Measurements from ENCODE around the gene SIL1.
"Not testable (repeated sequence)": the region's sequence is repeated elsewhere in the genome, so short reads cannot be mapped to it uniquely, and the experiment has no call there.

SIL1 gene

DNA sequence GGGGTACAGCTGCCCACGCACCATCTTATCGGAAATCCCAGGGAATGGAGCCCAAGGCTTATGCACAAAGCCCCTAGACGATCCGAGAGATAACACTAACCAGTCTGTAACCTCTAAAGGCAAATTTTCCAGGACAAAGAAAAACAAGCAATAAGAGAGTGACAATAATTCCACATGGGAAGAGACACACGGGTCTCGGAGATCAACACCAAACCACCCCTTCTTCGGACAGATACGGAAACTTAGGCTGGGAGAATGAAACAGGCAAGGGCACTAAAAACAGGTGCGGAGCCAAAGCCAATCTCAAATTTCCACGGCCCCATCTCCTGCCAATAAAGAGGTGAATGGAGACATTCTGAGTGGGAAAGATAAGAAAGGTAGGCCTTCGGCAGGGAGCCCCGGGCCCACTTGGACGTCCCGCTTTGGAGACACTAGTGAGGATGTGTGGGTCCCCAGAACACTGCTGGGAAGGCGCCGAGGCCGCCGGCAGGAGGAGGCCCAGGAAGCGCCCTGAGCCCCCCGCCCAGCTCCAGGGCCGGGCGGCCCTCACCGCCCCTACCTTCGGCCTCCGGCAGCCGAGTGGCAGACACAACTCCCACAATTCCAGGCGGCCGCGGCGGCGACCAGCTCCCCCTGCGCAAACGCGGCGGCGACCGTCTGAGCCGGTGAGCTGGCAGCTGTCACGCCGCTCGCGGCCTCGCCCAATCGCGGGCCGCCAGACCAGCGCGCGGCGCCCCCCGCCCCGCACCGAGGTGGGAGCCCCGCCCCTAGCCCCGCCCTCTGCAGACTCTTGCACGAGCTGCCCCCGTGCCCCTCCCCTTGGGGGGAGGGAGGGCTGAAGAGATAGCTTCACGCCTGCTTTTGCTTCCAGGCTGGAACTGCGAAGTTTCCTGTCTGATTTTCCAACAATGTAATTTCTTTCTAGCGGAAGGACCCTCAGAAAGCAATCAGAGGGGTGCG is at the start of gene SIL1:
Gene SIL1, minus strand, starts transcription at position 659 of the 960 bp plus-strand sequence. CDS start 70,525 bp downstream, outside the sequence.
- peak; percentile 91 to 99 (median 96) for DNase-seq
- intact Hi-C loops (cut with DNase I): loop anchor here (5.0 to 10.0 kb wide), 2 partner anchors 63 to 326 kb away; no protein-coding TSS in a partner anchor

DNA sequence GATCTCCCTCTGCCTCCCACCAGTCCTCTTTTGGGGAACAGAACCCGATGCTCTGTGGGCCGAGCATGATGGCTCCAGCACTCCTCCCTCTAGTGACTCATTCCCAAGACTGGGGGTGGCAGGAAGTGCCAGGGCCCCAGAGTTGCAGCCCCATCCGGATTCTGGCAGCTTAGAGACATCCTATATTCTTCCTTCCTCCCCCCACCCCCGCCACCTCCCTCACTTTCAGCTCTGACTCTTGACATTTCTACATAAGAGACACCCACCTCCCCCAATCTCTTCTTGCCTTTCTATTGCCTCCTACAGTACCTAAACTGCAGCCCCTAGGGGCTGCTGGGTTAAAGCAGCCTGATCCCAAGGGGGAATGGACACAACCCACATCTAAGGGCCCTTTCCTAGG is 48.2 kb upstream of the SIL1 start:
- DNase-seq: peak in 4 of 10 donors; percentile 30 to 87 (median 53)
- intact Hi-C loops (cut with DNase I): no loop called here

DNA sequence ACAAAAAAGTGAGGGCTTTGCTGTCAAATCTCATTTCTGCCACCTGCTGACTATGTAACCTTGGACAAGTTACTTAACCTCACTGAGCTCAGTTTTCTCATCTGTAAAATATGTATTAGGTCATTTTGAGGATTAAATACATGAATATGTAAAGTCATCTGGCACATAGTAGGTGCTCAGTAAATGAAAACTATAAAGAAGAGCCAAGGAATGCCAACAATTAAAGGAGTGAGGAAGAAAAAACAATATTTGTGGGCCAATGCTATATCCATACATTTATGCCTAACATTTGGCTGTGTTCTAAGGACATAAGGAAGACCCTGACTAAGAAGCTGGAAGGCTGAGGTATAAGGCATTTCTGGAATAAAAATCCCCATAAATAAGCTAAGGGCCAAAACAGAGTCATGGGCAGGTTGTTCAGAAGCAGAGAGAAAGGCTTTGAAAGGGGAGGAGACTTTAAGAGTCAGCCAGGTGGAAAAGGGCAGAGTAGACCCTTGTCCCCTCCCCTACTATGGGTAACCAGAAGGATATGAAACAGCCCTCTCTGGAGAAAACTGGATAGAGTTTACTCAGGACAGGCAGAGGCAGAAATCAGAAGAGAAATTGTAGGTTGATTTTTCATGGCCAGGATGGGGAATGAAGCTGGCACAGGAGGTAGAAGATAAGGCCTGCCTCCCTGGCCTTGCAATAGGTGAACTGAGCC is 47.6 kb upstream of the SIL1 start:
- DNase-seq: no peak
- intact Hi-C loops (cut with DNase I): no loop called here

DNA sequence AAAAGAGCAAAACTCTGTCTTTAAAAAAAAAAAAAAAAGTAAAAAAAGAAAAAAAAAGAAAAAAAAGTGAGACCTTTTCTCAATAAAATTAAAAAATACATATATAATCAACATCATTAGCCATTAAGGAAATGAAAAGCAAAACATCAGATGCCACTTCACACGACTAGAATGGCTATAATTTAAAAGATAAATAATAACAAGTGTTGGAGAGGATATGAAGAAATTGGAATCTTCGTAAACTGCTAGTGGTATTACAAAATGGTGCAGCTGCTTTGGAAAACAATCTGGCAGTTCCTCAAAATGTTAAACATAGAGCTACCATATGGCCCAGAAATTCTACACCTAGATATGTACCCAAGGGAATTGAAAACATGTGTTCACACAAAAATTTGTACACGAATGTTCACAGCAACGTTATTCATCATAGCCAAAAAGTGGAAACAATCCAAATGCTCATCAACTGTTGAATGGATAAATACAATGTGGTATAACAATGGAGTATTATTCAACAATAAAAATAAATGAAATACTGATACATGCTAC is 45.3 kb upstream of the SIL1 start:
- intact Hi-C loops (cut with DNase I): no loop called here
- no peak for DNase-seq

DNA sequence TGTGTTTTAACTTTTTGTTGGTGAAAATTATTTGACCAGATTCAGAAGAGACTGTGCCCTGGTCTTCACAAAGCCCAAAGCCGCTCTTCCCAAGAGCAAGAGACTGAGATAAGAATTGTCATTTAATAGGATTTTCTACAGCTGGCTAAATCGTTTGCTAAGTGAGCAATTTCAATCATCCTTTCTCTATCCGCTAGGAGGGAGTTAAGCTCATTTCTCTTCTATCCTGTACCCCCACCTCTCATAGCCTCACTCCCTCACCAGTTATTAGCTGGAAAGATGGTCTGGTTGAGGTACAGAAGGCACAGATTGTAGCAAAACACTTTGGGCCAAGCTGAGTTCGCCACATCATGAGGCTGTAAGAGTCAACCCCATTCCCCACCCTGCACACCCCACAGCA is 43.0 kb upstream of the SIL1 start:
- intact Hi-C loops (cut with DNase I): no loop called here
- no peak for DNase-seq

DNA sequence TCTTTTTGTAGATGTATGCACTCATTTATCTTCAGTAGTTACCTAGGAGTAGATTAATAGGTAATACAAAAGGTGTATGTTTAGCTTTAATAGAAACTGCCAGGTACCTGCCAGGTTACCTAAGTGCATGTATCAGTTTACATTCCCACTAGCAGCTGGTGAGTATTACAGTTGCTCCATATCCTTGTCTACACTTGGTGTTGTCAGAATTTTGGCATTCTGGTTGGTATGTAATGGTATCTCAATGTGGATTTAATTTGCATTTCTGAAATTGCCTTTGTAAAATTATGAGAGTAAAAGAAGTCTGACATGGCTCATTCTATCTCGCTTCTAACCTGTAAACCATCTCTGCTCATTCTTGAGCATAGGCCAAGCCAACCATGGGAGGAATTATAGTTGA is 38.3 kb upstream of the SIL1 start:
- intact Hi-C loops (cut with DNase I): no loop called here
- DNase-seq: no peak

DNA sequence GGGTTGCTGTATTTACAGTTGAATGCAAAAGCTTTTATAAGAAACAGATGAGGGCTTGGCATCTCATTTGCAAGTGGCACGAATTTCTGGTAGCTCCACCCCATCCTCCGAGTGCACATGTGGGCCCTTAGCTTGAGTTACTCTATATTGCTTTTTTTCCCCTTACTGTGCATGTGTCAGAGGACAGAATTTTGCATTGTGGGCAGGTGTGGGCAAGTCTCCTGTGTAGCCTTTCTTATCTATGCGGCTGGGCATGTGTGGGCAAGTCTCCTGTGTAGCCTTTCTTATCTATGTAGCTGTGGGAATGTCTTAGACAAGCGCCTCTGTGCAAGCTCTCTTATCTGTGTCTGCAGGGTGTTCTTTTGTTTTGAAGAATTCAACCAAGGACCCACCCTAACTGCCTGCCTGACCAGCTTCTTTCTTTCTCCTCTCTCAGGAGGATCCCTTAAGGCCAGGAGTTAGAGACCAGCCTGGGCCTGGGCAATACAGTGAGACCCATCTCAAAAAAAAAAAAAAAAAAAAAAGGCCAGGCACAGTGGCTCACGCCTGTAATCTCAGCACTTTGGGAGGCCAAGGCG is 34.1 kb upstream of the SIL1 start:
- no peak for DNase-seq

DNA sequence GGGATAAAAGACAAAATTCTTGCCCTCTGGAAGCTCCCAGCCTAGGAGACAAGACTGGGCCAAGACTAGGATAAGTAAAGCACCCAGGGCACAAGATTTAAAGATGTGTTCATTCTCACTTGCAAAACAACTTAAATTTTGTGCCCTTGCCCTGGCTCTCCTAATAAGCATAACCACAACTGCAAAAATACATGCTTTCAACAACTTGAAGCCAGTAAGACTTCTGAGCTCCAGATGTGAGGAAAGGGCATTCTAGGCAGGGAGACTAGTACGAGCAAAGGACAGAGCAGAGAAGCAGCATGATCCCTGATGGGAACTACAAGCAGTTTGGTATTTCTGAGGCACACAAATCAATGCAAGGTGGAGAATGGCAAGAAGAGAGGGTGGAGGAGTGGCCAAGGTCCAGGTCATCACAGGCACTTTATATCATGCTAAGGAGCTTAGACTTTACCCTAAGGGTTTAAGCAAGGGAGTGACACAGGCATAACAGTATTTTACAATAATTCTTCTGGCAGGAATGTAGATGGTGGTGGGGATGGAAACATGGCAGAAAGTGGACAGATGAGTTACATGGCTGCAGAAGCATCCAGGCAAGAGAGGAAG is 30.1 kb upstream of the SIL1 start:
- DNase-seq: no peak
- intact Hi-C loops (cut with DNase I): no loop called here

More for the DNA sequence above, 34.1 kb upstream of the SIL1 start:
- intact Hi-C loops (cut with DNase I): no loop called here

DNA sequence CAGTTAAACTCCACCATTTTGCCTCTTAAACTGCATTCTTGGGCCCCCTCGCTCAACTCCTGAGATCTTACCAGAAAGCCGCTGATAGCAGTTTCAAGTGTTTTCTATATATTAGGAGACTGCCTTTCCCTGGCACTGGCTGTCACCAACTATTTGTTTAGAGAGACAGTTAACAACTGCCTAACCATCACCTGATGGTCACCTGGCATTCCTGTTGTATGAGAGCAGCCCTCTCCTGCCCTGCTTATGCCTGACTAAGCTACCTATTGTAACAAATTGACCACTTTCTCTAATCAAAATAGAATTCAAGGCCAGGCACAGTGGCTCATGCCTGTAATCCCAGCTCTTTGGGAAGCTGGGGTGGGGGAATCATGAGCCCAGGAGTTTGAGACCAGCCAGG is 28.0 kb upstream of the SIL1 start:
- no peak for DNase-seq
- intact Hi-C loops (cut with DNase I): no loop called here

DNA sequence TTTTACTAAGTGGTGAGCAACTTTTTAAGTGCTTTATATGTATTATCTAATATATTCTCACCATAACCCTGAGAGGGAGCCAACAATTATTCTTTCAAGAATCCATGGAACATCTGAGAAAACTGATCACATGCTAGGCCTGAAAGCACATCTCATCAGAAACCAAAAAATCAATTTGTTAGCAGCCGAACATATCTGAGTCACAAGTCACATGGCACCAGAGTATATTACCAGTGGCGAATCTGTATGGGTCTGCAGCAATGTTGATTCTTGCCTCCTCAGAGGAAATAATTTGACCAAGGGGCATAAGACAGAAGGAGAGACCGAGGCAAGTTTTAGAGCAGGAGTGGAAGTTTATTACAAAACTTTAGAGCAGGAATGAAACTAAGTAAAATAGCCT is 25.3 kb upstream of the SIL1 start:
- DNase-seq: no peak
- intact Hi-C loops (cut with DNase I): no loop called here

DNA sequence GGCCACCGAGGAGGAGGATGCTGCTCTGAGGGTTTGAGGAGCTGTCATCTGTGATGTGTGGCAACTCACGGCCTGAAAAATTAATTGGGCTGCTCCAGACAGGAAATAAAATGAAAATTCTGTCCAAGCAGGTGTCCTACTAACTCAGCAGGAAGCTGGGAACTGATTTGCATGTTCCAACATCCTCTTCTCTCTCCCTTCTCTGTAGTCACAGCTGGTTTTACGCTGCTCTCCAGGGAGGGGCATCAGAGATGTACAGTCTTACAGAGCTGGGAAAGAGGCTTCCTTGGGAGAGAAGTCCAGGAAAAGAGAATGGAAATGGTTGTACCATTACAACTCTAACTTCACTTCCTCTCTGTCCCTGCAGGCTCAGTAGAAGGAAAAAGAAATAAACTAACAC is 24.2 kb upstream of the SIL1 start:
- intact Hi-C loops (cut with DNase I): no loop called here
- no peak for DNase-seq

DNA sequence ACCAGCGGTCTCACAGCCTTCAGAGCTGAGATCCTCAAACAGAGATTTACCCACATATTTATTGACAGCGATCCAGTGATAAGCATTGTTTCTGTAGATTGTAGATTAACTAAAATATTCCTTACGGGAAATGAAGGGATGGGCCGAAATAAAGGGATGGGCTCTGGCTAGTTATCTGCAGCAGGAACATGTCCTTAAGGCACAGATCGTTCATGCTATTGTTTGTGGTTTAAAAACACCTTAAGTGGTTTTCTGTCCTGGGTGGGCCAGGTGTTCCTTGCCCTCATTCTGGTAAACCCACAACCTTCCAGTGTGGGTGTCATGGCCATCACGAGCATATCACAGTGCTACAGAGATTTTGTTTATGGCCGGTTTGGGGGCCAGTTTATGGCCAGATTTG is 19.9 kb upstream of the SIL1 start:
- intact Hi-C loops (cut with DNase I); DNase-seq: not testable (repeated sequence)

DNA sequence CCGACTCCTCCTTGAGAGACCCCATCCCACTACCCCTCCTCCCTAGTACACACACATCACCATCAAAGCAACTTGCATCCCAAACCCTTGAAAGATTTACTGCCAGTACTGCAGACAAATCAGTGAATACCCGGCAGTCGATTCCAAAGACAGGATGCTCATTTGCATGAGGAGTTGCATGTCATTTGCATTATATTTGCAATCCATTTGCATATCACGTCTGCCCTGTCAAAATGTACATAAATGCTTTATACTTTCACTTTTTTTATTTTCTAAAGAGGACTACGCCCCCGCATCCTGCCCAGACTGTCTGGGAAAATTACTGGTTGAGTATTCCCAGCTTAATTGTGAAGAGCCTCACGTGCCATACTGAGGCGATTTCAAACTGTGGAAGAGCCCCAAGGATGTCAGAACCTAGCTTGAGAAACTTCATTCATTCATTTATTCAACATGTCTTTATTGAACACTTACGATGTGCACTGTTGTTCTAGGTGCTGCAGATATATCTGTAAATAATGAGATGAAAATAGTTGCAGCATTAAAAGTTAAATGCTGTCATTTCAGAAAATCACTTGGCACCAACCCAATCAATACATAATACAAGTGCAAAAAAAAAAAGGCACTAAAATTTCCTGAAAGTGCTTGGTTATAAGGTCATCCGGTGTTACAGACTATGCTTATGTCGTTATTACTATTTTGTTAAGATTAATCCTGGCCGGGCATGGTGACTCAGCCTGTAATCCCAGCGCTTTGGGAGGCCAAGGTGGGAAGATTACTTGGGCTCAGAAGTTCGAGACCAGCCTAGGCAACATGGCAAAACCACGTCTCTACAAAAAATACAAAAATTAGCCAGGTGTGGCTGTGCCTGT is 17.2 kb upstream of the SIL1 start:
- intact Hi-C loops (cut with DNase I): no loop called here
- no peak for DNase-seq

DNA sequence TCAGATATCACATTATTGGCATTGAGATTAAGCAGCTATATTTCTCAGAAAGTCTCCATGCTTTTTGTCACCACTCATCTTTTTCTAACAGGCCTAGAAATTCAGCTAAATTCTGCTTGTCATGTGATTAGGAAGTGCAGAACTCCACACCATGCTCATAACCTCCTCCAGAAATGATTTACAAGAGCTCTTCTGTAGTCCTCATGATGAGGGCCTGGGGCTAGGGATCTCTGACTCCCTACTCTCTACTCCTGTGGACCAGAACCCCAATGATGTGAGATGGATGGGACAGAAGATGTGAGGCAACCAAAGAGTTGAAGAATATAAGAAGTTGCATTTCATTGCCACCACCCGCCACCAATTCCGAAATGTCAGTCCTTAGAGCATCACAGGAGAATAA is 16.5 kb upstream of the SIL1 start:
- no peak for DNase-seq
- intact Hi-C loops (cut with DNase I): no loop called here

DNA sequence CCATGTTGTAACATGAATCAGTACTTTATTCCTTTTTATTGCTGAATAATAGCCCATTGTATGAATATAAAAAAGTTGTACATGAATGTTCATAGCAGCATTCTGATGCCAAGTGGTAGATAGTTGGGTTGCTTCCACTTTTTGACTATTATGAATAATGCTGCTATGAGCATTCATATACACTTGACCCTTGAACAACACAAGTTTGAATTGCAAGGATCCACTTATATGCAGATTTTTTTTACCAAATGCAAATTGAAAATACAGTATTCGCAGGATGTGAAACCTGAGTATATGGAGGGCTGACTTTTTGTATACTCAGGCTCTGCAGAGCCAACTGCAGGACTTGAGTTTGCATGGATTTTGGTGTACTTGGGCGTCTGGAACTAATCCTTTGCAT is 14.7 kb upstream of the SIL1 start:
- intact Hi-C loops (cut with DNase I): no loop called here
- no peak for DNase-seq

DNA sequence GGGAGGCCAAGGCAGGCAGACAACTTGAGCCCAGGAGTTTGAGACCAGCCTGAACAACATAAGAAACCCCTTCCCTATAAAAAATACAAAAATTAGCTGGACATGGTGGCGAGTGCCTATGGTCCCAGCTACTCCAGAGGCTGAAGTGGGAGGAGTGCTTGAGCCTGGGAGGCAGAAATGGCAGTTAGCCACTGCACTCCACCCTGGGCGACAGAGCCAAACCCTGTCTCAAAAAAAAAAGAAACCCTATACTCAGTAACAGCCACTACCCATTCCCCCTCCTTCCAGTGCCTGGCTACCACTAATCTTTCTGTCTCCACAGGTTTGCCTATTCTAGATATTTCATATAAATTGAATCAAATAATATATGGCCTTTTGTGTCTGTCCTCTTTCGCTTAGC is 14.3 kb upstream of the SIL1 start:
- intact Hi-C loops (cut with DNase I): no loop called here
- DNase-seq: no peak

DNA sequence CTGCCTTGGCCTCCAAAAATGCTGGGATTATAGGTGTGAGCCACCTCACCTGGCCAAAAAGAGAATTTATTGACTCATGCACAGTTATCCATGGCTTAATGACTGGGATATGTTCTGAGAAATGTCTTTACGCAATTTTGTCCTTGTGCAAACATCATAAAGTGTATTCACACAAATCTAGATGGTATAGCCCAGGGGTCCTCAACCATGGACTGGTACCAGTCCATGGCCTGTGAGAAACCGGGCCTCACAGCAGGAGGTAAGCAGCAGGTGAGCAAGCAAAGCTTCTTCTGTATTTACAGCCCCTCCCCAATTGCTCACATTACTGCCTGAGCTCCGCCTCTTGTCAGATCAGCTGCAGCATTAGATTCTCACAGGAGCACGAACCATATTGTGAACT is 12.4 kb upstream of the SIL1 start:
- no peak for DNase-seq
- intact Hi-C loops (cut with DNase I): no loop called here

DNA sequence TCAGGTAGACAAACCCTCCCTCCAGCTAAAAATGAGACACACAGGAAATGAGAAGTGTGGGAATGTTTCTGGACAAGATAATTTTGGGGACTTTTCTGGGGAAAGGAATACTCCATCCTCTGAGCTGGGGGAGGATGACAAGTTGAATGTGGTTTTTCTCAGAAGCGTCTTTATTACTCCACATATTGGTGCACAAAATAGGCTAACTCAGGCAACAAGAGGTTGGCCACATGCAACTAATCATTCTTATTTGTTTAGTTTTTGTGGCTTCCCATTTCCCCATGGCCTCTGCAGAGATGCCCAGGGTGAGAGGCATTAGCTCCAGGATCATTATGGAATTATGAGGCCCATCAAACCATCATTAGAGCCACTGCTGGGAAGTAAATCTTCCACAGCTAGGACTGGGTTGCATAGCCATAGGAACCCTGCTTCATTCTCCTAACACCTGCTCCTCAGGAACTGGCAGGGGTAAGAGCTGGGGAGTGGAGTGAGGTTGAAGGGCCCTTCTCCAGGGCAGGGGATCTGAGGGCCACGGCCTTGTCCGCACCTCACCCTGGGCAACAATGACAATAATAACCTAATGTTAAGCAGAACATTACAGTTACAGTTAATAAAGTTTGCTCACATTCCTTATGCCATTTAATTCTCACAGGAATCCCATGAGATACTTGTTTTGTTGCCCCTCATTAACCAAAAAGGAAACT is 9.3 kb upstream of the SIL1 start:
- no peak for DNase-seq

DNA sequence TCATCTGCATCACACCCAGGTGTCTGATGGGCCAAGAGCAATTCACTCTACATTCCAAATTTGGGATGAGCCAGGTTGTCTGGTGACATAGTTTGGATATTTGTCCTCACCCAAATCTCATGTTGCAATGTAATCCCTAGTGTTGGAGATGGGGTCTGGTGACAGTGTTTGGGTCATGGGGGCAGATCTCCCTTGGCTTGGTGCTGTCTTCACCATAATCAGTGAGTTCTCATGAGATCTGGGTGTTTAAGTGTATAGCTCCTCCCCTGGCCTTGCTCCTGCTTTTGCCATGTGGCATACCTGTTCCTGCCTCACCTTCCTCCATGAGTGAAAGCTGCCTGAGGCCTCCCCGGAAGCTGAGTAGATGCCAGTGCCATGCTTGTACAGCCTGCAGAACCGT is 7.4 kb upstream of the SIL1 start:
- intact Hi-C loops (cut with DNase I): no loop called here
- DNase-seq: no peak

More for the DNA sequence above, 9.3 kb upstream of the SIL1 start:
- intact Hi-C loops (cut with DNase I): no loop called here
